Measurements from ENCODE around the gene PARP11.

PARP11 gene

DNA sequence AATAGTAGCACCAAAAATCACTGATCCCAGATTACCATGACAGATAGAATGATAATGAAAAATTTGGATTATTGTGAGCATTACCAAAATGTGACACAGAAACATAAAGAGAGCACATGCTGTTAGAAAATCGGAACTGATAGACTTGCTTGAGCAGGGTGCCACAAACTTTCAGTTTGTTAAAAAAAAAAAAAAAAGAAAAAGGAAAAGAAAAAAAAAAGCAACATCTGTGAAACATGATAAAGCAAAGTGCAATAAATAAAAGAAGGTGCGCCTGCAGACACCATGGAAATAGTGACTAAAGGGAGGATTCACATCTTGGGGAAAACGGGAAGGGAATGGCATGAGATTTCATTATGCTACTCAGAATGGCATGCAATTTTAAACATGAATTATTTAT lies 6.6 kb upstream of the PARP11 start:
- no peak for TF ChIP-seq SIN3A (IDR thresholded peaks at IDR 0.05; ENCODE audit: borderline replicate concordance, insufficient read depth, low read length)
- TF ChIP-seq TAF1 (IDR thresholded peaks at IDR 0.05; ENCODE audit: borderline replicate concordance, insufficient read depth, low read length): no peak
- no peak for TF ChIP-seq POLR2AphosphoS5 (IDR thresholded peaks at IDR 0.05; ENCODE audit: low read depth, low read length)
- TF ChIP-seq, protein P1, sequence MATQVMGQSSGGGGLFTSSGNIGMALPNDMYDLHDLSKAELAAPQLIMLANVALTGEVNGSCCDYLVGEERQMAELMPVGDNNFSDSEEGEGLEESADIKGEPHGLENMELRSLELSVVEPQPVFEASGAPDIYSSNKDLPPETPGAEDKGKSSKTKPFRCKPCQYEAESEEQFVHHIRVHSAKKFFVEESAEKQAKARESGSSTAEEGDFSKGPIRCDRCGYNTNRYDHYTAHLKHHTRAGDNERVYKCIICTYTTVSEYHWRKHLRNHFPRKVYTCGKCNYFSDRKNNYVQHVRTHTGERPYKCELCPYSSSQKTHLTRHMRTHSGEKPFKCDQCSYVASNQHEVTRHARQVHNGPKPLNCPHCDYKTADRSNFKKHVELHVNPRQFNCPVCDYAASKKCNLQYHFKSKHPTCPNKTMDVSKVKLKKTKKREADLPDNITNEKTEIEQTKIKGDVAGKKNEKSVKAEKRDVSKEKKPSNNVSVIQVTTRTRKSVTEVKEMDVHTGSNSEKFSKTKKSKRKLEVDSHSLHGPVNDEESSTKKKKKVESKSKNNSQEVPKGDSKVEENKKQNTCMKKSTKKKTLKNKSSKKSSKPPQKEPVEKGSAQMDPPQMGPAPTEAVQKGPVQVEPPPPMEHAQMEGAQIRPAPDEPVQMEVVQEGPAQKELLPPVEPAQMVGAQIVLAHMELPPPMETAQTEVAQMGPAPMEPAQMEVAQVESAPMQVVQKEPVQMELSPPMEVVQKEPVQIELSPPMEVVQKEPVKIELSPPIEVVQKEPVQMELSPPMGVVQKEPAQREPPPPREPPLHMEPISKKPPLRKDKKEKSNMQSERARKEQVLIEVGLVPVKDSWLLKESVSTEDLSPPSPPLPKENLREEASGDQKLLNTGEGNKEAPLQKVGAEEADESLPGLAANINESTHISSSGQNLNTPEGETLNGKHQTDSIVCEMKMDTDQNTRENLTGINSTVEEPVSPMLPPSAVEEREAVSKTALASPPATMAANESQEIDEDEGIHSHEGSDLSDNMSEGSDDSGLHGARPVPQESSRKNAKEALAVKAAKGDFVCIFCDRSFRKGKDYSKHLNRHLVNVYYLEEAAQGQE (IDR thresholded peaks at IDR 0.05; ENCODE audit: insufficient read depth in 1 of 2, low read depth in 2 of 2, low read length in 2 of 2): no peak
- no peak for TF ChIP-seq FOXP2 (optimal IDR thresholded peaks at IDR 0.05; ENCODE audit: borderline replicate concordance, extremely low read depth, extremely low read length, insufficient read depth)

DNA sequence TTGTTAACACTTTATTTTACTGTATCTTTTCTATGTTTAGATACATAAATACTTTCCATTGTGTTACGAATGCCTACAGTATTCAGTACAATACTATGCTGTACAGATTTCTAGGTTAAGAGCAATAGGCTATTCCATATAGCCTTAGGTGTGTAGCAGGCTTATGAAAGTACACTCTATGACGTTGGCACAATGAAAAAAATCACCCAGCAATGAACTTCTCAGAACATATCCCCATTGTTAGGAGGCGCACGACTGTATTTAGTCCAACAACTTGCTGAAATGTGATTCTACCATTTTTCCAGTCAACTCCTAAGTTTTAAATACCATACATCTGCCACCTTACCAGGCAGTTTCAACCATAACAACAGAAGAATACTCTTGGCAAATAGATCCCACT lies 1.8 kb downstream of the PARP11 start:
- no peak for TF ChIP-seq TAF1 (IDR thresholded peaks at IDR 0.05; ENCODE audit: borderline replicate concordance, insufficient read depth, low read length)
- TF ChIP-seq POLR2AphosphoS5 (IDR thresholded peaks at IDR 0.05; ENCODE audit: low read depth, low read length): no peak
- TF ChIP-seq, protein P1 (IDR thresholded peaks at IDR 0.05; ENCODE audit: insufficient read depth in 1 of 2, low read depth in 2 of 2, low read length in 2 of 2): no peak
- no peak for TF ChIP-seq SIN3A (IDR thresholded peaks at IDR 0.05; ENCODE audit: borderline replicate concordance, insufficient read depth, low read length)
- TF ChIP-seq FOXP2 (optimal IDR thresholded peaks at IDR 0.05; ENCODE audit: borderline replicate concordance, extremely low read depth, extremely low read length, insufficient read depth): no peak

DNA sequence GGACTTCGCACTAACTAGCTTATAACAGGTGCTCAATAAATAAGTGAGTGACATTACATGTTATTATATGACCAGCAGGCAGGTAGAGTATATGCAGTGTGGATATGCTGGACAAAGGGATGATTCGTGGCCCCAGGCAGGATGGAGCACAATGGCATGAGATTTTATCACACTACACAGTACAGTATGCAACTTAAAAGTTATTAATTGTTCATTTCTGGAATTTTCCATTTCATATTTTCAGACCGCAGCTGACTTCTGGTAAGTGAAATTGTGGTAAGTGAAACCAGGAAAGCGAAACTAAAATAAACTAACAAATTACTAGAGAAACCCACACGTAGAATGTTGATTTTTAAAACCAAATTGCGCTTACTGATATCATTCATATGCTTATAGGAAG lies 3.3 kb downstream of the PARP11 start:
- TF ChIP-seq, protein P1 (IDR thresholded peaks at IDR 0.05; ENCODE audit: insufficient read depth in 1 of 2, low read depth in 2 of 2, low read length in 2 of 2): no peak
- no peak for TF ChIP-seq SIN3A (IDR thresholded peaks at IDR 0.05; ENCODE audit: borderline replicate concordance, insufficient read depth, low read length)
- no peak for TF ChIP-seq POLR2AphosphoS5 (IDR thresholded peaks at IDR 0.05; ENCODE audit: low read depth, low read length)
- no peak for TF ChIP-seq FOXP2 (optimal IDR thresholded peaks at IDR 0.05; ENCODE audit: borderline replicate concordance, extremely low read depth, extremely low read length, insufficient read depth)
- no peak for TF ChIP-seq TAF1 (IDR thresholded peaks at IDR 0.05; ENCODE audit: borderline replicate concordance, insufficient read depth, low read length)

DNA sequence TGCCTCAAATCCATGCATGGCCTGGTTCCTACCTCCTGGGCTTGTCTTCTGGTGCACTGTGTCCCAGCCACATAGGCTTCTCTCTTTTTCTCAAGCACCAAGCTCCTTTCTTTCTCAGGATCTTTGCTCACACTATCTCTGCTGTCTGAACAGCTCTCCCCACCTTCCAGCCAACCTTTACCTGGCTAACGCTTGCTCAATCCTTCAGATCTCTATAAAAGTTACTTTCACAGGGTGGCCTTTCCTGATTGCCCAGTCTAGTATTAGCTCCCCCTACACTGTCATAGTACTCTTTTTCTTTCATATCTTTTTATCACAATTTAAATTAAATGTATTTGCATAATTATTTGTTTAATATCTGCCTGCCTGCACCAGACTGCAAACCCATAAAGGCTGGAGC lies 3.8 kb downstream of the PARP11 start:
- TF ChIP-seq POLR2AphosphoS5 (IDR thresholded peaks at IDR 0.05; ENCODE audit: low read depth, low read length) (no peak), TAF1 (IDR thresholded peaks at IDR 0.05; ENCODE audit: borderline replicate concordance, insufficient read depth, low read length) (no peak), SIN3A (IDR thresholded peaks at IDR 0.05; ENCODE audit: borderline replicate concordance, insufficient read depth, low read length) (no peak), FOXP2 (optimal IDR thresholded peaks at IDR 0.05; ENCODE audit: borderline replicate concordance, extremely low read depth, extremely low read length, insufficient read depth) (no peak)
- TF ChIP-seq, protein P1 (IDR thresholded peaks at IDR 0.05; ENCODE audit: insufficient read depth in 1 of 2, low read depth in 2 of 2, low read length in 2 of 2): no peak

DNA sequence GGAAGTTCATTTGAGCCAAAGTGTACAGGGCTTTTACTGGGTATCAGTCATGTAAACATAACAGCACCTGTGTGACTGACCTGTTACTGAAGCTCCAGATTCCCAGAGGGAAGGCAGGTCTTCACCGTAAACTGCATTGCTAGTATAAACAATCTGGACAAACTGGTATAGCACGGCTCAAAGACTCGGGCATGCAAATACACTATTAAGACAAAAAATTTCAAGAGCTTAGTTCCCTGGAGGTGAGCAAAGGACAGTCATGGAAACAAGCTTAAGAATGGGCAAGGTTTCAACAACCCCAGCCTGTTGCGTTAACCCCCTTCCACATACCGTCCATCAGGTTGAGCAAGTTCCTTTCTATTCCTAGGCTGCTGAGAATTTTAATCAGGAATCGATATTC lies 9.4 kb downstream of the PARP11 start:
- TF ChIP-seq SIN3A (IDR thresholded peaks at IDR 0.05; ENCODE audit: borderline replicate concordance, insufficient read depth, low read length) (no peak), TAF1 (IDR thresholded peaks at IDR 0.05; ENCODE audit: borderline replicate concordance, insufficient read depth, low read length) (no peak), FOXP2 (optimal IDR thresholded peaks at IDR 0.05; ENCODE audit: borderline replicate concordance, extremely low read depth, extremely low read length, insufficient read depth) (no peak), POLR2AphosphoS5 (IDR thresholded peaks at IDR 0.05; ENCODE audit: low read depth, low read length) (no peak)
- TF ChIP-seq, protein P1 (IDR thresholded peaks at IDR 0.05; ENCODE audit: insufficient read depth in 1 of 2, low read depth in 2 of 2, low read length in 2 of 2): no peak
